DMS 273 (cell line): ENCODE data around the gene PROZ.

Experiments
- DNase-seq: peaks from one replicate; lab custom pipeline; 2025; ENCODE audit not compliant: unreplicated experiment; lab: John Stamatoyannopoulos, UW

The PROZ gene

GRCh38 chr13:113176822-113177221 is 18.4 kb downstream of the PROZ start:
- DNase-seq = no peak

- DNase-seq = no peak
Measured at GRCh38 chr13:113178070-113178895, 19.8 kb downstream of the PROZ start.

- no peak for DNase-seq
Measured at GRCh38 chr13:113178896-113179167, 20.4 kb downstream of the PROZ start.

- DNase-seq = no peak
Measured at GRCh38 chr13:113179374-113180230, 21.2 kb downstream of the PROZ start.

- no peak for DNase-seq
Measured at GRCh38 chr13:113182046-113182445, 23.6 kb downstream of the PROZ start.

- DNase-seq = no peak
Measured at GRCh38 chr13:113183450-113184129, 25.1 kb downstream of the PROZ start.

GRCh38 chr13:113184568-113185440 is 26.4 kb downstream of the PROZ start:
- DNase-seq = no peak

- DNase-seq = no peak
Measured at GRCh38 chr13:113186061-113186900, 27.8 kb downstream of the PROZ start.

- peak; percentile 14 for DNase-seq
Measured at GRCh38 chr13:113187263-113187669, 28.8 kb downstream of the PROZ start.

GRCh38 chr13:113187883-113188665 is 29.6 kb downstream of the PROZ start:
- no peak for DNase-seq

GRCh38 chr13:113190181-113190580 is 31.7 kb downstream of the PROZ start:
- DNase-seq = no peak

GRCh38 chr13:113192279-113192678 is 33.8 kb downstream of the PROZ start:
- no peak for DNase-seq

GRCh38 chr13:113192902-113193301 is 34.5 kb downstream of the PROZ start:
- no peak for DNase-seq

GRCh38 chr13:113195360-113195759 is 36.9 kb downstream of the PROZ start:
- DNase-seq = no peak

- no peak for DNase-seq
Measured at GRCh38 chr13:113196970-113197737, 38.7 kb downstream of the PROZ start.

- no peak for DNase-seq
Measured at GRCh38 chr13:113201815-113202214, 43.4 kb downstream of the PROZ start.

GRCh38 chr13:113202912-113203311 is 44.5 kb downstream of the PROZ start:
- no peak for DNase-seq
